ENCODE results near the gene IQSEC1. TPM values are rescaled to one million over a fixed set of nuclear protein-coding genes. Genes with fewer than 3 reads are reported as not detected.

Gene IQSEC1
- total and polyA plus RNA-seq, 2 of the 8 experiments (the other 6 are each of a cell fraction or from before 2014, with no cell fraction given): 6.8 to 28.8 TPM

GRCh38 chr3:12879191-12879815, 193.9 kb downstream of the IQSEC1 start (continued):
- TF ChIP-seq CHD7 (IDR thresholded peaks at IDR 0.05; ENCODE audit: insufficient replicate concordance, low read length): no peak
- TF ChIP-seq NANOG (IDR thresholded peaks at IDR 0.05; ENCODE audit: insufficient read depth, low read depth, low read length, poor library complexity, severe bottlenecking): no peak
- no peak for TF ChIP-seq TAF7 (optimal IDR thresholded peaks at IDR 0.05; ENCODE audit: borderline replicate concordance, low read depth, low read length)
- TF ChIP-seq SP4 (IDR thresholded peaks at IDR 0.05; ENCODE audit: low read length): no peak
- TF ChIP-seq CREB1 (IDR thresholded peaks at IDR 0.05): no peak
- no peak for TF ChIP-seq CTBP2 (IDR thresholded peaks at IDR 0.05; ENCODE audit: borderline replicate concordance, insufficient read depth, insufficient read length, low read length)
- no peak for TF ChIP-seq SIRT6 (IDR thresholded peaks at IDR 0.05; ENCODE audit: low read length)
- no peak for TF ChIP-seq SIN3A (conservative IDR thresholded peaks at IDR 0.05 in 1 of 2, IDR thresholded peaks at IDR 0.05 in 1 of 2; ENCODE audit: low read depth in 1 of 2, low read length in 2 of 2)
- no peak for TF ChIP-seq POLR2A (IDR thresholded peaks at IDR 0.05; ENCODE audit: control extremely low read depth in 1 of 2, low read depth in 2 of 2, low read length in 2 of 2)
- TF ChIP-seq EZH2 (IDR thresholded peaks at IDR 0.05; ENCODE audit: low read depth, low read length, severe bottlenecking): no peak
- TF ChIP-seq HDAC2 (IDR thresholded peaks at IDR 0.05; ENCODE audit: borderline replicate concordance in 1 of 2, low read depth in 2 of 2, low read length in 2 of 2): no peak
